Measurements from ENCODE around the gene ARHGAP12.
"Not testable (repeated sequence)": the region's sequence is repeated elsewhere in the genome, so short reads cannot be mapped to it uniquely, and the experiment has no call there.

The ARHGAP12 gene

DNA sequence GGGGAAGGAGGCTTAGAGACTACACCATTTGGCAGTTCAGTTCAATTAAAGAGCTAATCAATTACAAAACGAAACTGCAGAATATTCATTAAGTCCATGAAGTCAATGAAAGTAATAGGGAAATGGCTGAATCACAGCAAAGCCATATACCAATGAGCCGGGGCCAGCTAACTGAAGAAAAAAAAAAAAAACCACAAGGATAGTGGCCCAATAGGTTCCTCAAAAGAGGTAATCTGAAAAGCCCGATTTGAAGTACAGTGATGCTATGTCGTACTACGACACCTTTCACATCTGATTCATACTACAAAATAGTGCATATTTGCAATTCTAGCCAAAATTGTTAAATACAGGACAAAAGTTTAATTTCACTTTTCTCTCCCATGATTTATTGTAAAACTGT is 2.5 kb downstream of the ARHGAP12 start:
- no peak for DNase-seq (ENCODE audit: low read depth)

DNA sequence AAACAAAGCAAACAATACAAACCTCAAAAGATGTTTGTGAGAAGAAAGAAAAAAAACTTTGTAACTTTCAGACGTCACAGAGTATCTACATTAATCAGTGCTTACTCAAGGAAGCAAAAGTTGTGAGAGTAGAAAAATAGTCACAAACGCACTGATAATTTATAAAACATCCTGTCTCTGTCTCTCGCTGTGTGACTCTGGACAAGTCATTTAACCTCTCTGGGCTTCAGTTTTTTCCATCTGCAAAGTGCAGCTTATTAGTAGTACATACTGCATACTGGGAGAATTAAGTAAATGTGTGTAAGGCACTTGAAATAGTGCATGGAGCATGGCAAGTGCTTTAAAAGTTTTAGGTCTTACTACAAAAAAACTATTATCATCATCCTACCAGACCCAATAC is 3.8 kb downstream of the ARHGAP12 start:
- DNase-seq (ENCODE audit: low read depth): no peak

DNA sequence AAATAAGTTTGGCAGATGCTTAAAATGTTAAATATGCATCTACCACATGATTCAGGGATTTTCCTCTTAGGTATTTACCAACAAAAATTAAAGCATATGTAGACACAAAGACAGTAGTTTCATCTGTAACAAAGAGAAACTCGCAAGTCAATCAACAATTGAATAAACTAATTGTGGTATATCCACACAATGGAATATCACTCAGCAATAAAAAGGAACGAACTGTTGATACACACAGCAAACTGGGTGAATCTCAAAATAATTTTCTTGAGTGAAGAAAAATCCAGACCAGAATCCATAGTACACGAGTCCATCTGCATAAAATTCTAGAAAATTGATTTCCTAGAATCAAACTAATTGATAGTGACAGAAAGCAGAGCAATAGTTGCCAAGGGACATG is 5.2 kb downstream of the ARHGAP12 start:
- DNase-seq (ENCODE audit: low read depth): no peak

DNA sequence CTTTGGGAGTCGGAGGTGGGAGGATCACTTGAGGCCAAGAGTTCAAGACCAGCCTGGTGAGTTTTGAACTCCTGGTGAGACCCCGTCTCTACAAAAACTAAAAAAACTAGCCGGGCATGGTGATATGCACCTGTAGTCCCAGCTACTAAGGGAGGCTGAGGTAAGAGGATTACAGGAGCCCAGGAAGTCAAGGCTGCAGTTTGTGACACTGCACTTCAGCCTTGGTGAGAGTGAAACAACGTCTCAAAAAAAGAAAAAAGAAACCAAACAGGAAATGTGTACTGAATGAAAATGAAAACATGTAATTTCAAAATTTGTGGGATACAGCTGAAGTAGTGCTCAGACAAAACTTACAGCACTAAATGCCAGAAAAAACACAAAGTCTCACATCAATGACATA is 7.6 kb downstream of the ARHGAP12 start:
- DNase-seq (ENCODE audit: low read depth): no peak

DNA sequence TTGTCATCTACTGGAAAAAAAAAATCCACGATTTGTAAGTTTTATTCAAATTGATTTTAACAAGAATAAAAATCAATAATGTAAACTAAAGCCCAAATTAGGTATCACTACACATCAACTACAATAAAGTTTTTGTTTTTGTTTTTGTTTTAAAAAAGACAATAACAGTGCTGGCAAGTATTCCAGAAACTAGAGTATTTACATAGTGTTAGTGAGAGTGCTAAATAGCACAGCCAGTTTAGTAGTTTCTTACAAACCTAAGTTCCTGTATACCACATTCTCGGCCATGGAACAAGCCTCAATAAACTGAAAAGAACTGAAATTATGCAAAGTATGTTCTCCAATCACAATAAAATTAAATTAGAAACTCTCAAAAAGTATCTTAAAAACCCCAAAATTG is 8.1 kb downstream of the ARHGAP12 start:
- DNase-seq (ENCODE audit: low read depth): no peak

DNA sequence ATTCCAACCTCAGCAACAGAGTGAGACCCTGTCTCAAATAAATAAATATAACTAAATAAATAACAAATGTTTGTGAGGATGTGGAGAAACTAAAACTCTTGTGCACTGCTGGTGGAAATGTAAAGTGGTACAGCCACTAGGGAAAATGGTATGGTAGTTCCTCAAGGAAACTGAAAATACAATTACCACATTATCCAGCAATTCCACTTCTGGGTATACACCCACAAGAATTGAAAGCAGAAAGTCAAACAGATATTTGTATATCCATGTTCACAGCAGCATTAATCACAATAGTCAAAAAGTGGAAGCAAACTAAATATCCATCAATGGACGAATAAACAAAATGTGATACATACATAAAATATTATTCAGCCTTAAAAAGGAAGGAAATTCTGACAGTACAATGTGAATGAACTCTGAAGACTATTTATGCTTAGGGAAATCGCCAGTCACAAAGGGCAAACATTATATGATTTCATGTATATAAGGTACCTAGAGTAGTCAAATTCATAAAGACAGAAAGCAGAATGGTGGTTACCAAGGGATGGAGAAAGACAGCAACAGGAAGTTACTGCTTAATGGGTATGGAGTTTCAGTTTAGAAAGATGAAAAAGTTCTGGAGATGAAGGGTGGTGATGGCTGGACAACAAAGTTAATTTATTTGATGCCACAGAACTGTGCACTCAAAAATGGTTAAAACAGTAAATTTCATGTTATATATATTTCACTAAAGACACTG is 9.8 kb downstream of the ARHGAP12 start:
- DNase-seq (ENCODE audit: low read depth): no peak

DNA sequence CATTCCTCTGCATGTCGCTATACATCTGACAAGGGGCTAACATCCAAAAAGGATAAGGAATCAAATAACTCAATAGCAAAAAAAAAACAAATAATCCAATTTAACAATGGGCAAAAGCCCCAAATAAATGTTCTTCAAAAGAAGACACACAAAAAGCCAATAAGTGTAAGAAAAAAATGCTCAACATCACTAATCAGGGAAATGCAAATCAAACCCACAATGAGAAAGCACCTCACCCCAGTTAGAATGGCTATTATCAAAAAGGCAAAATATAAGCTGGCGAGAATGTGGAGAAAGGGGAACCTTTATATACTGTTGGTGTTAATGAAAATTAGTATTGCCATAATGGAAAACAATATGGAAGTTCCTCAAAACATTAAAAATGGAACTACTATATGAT is 14.3 kb downstream of the ARHGAP12 start:
- DNase-seq (ENCODE audit: low read depth): no peak

DNA sequence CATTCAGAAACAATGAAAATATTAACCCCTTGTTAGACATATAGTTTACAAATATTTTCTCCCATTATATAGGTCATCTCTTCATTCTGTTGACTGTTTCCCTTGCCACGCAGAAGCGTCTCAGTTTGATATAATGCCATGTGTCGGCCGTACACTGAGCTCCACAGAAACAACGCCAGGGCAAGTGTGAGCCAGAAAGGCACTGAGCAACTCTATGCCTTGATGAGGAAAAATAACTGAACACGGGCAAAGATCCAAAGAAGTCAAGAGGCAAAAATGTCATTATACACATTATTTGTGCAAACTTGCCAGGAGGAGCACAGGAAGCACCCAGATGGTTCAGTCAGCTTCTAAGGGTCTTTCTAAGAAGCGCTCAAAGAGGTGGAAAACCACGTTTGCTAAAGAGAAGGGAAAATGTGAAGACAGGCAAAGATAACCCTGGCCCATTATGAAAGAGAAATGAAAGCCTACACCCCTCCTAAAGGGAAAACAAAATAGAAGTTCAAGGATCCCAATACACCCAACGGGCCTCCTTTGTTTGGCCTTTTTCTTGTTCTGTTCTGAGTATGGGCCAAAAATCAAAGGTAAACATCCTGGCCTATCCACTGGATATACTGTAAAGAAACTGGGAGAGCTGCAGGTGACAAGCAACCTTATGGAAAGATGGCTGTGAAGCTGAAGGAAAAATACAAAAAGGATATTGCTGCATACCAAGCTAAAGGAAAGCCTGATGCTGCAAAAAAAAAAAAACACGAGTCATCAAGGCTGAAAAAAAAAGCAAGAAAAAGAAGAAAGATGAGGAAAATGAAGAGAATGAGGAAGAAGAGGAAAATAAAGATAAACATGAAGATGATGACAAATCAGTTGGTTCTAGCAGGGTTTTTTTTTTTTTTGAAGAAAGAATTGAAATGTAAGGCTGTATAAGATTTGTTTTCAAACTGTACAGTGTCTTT is 15.5 kb downstream of the ARHGAP12 start:
- no peak for DNase-seq (ENCODE audit: low read depth)

DNA sequence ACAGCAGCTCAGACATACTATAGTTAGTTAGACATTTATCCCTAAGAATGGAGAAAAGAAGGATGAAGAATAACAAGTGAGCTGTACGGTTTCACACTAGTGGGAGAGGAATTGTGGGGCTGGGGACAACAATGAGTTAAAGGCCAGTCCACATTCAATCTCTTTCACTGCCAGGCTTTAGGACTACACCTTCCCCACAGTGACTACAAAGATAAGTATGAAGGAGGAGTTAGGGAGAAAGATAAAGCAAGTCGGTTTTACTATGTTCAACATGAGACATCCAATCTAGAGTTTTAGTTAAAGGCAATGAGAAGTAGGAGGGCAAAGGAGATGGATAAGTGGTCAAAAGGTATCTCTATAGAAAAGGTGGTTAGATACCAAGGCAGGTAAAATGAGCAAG is 16.3 kb downstream of the ARHGAP12 start:
- no peak for DNase-seq (ENCODE audit: low read depth)

DNA sequence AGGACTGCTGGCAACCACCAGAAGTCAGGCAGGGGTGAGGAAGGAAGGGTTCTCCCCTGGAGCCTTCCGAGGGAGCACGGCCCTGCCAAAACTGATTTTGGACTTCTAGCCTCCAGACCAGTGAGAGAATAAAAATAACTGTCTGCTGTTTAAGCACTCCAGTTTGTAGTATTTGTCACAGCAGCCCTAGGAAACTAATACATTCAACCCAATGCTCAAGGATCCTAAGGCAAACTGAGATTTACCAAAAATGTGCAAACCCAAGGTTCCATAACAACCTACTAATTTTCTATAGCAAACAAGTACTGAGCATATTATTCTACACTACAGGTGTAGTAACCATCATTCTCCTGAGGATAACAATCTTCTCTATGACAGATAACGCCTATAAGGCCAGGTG is 18.6 kb downstream of the ARHGAP12 start:
- no peak for DNase-seq (ENCODE audit: low read depth)

DNA sequence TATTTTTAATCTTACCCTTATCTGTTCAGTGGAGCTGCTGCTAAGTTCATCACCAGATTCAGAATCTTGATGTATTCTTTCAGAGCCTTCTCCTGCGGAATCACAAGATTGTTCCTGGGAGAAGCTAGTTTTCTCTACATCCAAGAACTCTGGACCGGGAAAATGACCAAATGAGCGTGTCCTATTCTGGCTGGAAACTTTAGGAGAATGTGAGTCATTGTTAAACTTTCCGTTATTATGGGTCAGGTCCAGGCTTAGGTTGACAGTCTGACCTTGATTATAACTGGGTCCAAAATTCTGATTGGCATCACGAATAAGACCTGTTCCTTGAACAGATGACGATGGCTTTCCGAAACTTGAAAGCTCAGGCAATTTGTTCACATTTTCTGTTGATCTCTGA is 20.5 kb downstream of the ARHGAP12 start:
- DNase-seq (ENCODE audit: low read depth): no peak

DNA sequence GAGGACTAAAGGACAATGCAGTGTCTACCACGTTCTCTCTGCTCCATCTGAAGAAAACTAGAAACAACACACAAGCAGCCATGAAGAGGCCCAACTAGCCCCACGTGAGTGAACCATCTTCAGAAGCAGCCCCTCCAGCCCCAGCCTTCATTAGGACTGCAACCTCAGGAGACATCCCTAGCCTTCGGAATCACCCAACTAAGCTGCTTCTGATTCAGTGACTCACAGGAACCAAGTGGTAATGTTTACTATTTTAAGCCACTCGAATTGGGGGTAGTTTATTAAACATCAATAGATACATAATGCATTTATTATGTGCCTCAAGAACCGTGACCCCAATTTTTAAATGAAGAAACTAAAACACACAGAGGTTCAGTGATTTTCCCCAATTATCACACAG is 22.6 kb downstream of the ARHGAP12 start:
- no peak for DNase-seq (ENCODE audit: low read depth)

DNA sequence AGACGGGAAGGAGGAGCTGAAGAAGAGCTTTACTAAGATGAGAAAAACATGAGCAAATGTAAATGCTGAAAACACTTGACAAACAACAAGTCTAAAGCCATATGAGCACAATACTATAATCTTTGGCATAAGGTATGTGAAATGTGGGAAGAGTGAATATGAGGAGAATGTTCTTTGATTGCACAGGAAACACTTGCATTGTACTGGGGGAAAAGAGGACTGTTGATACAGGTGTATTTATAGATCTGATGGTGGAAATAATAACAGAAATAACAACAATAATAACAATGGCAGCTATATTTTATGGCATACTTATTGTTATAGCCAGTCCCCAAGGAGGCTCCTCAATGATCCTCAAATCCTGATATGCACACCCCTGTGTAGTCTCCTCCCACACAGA is 23.0 kb downstream of the ARHGAP12 start:
- no peak for DNase-seq (ENCODE audit: low read depth)

DNA sequence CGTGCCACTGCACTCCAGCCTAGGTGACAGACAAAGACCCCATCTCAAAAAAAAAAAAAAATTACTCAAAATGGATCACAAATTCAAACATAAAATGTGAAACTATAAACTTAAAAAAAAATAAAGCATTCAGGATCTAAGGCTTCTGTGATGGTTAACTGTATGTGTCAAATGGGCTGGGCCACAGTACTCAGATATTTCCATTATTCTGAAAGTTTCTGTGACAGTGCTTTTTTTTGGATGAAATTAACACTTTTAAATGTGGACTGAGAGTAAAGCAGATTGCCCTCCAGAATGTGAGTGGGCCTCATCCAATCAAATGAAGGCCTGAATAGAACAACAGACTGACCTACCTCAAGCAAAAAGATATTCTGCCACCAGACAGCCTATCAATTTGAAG is 26.0 kb downstream of the ARHGAP12 start:
- no peak for DNase-seq (ENCODE audit: low read depth)

DNA sequence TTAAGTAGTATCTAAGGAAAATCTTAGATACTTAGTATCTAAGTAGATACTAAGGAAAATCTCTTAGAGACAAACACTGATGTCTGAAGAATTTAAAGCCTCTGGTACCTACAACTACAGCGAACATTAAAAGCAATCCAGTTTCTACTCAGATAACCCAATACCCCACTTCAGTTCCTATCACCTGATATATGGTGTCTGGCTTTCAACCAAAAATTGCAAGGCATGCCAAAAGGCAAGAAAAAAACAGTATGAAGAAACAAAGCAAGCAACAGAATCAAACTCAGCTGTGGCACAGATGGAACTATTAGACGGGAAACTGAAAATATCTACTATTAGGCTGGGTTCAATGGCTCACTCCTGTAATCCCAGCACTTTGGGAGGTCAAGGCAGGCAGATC is 31.1 kb downstream of the ARHGAP12 start:
- no peak for DNase-seq (ENCODE audit: low read depth)

DNA sequence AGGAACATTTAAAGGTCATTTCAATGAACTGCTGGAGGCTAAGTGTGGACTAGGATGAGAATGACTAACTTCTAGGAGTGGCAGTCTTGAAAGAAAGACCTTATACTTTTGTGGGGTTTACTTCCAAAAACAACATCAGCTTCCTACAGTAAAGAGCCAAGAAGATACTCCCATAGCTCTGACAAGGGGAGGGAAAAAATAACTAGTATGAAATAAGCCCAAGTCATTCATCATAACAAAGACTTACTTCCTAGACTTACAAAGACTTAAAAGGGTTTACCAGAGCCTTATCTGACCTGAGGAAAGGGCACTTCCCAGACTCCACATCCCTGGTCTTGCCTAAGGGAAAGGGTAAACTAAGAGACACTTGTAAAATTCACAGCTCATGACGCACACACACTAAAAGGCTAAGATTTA is 31.7 kb downstream of the ARHGAP12 start:
- DNase-seq (ENCODE audit: low read depth): no peak

DNA sequence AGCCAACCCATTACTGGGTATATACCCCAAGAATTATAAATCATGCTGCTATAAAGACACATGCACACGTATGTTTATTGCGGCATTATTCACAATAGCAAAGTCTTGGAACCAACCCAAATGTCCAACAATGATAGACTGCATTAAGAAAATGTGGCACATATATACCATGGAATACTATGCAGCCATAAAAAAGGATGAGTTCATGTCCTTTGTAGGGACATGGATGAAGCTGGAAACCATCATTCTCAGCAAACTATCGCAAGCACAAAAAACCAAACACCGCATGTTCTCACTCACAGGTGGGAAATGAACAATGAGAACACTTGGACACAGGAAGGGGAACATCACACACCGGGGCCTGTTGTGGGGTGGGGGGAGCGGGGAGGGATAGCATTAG is 32.9 kb downstream of the ARHGAP12 start:
- DNase-seq (ENCODE audit: low read depth): not testable (repeated sequence)

DNA sequence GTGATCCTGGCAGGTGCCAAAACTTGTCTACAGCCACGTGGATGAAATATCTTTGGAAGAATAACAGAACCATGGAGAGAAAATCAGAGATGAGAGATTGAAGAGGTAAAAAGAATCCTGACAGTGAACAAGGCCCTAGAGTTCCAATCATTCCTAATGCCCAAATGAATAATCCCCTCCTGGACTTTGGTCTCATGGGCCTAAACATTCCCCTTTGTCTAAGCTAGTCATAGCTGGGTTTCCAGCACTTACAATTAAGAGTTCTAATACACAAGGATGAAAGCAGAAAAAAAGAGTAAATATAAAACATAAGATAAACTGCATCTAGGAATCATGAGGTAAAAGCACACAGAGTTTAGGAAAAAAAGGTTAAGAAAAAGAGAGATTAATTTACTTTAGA is 40.2 kb downstream of the ARHGAP12 start:
- DNase-seq (ENCODE audit: low read depth): no peak

DNA sequence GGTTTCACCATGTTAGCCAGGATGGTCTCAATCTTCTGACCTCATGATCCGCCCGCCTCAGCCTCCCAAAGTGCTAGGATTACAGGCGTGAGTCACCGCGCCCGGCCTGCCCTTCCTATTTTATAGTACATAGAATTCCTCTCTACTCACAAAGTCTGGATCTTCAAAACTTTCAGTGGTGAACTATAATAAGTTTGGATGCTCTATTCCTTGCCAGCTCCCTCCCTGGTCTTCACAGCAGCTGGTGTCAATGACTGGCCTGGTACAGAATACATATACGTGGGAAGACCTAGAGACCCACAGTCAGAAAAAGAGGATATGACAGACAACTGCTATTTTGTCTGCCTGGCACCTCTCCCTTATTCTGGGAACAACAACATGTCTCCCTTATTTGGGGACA is 40.8 kb downstream of the ARHGAP12 start:
- no peak for DNase-seq (ENCODE audit: low read depth)

DNA sequence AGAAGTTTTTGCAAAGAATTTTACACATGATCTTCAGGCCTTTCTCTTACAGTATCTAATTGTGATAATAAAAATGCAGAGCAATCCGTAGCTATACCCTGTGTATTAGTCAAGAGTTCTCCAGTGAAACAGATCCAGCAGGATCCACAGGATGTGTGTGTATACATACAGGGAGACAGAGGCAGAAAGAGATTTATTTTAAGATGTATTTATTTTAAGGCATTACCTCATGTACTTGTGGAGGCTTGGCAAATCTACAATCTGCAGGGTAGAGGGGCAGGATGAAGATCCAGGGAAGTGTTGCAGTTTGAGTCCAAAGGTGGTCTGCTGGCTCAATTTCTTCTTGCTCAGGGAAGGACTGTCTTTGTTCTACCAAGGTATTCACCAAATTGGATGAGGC is 41.7 kb downstream of the ARHGAP12 start:
- DNase-seq (ENCODE audit: low read depth): no peak

DNA sequence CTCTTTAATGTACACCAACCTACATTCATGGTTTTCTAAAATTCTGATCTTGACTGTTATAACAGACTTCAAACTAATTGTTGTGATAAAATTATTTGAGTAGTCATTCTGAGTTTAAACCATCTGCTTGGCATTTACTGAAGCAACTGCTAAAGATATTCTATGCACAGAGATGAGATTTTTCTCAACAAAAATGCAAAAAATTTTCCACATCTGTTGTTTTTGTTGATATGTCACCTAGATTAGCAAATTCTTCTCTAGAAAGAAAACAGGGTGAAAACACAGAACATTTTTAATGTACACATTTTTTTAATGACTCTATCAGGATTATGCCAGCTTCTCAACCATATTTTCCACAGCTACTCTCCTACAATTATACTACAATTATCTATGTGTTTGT is 42.7 kb downstream of the ARHGAP12 start:
- DNase-seq (ENCODE audit: low read depth): no peak

DNA sequence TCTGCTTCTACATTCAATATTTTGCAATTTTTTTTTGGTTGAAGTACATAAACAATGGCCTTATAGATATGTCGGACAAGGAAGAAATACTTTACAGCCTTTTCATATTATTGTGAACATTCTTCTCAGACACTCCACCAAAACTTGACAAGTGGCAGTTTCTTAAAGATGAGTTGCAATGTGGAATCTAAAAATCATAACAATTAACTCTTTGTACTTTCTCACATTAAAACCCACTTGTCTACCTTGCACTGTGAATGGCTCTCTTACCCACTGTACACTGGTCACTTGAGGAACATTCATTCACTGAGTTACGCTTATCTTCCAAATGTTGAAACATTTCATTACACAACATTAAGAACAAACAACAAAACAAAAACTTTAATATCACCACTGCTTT is 44.2 kb downstream of the ARHGAP12 start:
- no peak for DNase-seq (ENCODE audit: low read depth)

DNA sequence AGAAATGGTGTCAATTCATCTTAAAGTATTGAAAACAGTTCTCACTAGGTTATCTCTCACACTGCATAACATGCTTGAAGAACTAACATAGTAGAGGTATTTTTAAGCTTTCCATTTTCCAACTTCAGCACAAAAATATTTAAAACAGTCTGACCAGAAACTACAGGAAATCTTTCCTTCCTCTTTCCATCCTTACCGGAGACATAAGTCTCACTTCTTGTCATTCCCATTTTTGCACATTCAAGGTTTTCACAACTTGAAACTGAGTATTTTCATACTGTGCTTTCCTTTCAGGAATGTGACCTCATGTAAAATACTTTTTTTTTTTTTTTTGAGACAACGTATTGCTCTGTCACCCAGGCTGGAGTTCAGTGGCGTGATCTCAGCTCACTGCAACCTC is 45.2 kb downstream of the ARHGAP12 start:
- DNase-seq (ENCODE audit: low read depth): no peak

DNA sequence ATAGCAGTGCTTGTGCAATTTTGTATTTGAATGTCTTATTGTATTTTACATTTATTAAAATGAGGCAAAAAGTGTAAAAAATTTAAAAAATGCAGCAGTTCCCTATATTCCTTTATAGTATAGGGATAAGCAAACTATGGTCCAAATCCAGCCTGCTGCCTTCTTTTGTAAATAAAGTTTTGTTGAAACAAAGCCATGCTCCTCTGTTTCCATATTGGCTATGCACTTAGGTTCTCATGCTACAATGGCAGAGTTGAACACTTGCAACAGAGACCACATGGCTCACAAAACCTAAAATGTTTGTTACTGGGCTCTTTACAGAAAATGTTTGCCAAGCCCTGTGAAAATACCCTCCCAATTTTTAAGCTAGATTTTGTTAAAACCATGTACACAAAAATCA is 50.1 kb downstream of the ARHGAP12 start:
- DNase-seq (ENCODE audit: low read depth): no peak

Measured in GM04504 (cell line).